C4-2B (cell line): ENCODE results near the gene RBX1.

Experiments
- CTCF ChIP-seq: fragments of 450-650 bp; conservative IDR thresholded peaks from 2 replicates; pipeline ENCODE4 v1.5.1; 2017; ENCODE audit warnings: mild to moderate bottlenecking
- ZFX ChIP-seq: fragments of 450-650 bp; IDR thresholded peaks from 2 replicates; pipeline ENCODE4 v1.6.1; 2017

DNA sequence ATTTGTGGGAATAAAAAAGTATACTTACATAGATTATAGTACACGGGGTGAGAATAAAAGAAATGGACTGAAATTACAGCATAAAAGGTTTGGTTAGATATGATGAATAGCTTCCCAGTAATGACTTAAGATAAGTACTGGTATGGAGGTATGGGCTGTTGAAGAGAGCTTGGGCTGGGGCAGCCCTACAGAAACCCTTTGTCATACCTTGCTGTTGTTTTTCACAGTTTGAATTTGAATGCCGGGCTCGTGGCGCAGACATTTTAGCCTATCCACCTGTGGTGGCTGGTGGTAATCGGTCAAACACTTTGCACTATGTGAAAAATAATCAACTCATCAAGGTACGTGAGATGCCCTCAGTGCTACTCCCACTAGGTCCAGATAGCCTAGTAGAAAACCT is 42.3 kb upstream of the RBX1 start:
- TF ChIP-seq CTCF, result no peak
- no peak for TF ChIP-seq ZFX
